HCT116 (cell line): Measurements from ENCODE around the gene ABCG5. TPM values are rescaled to one million over a fixed set of nuclear protein-coding genes. Genes with fewer than 3 reads are reported as not detected.
A peak's percentile ranks its signal among the peaks of the same experiment; 100 is the strongest.

Experiments used
- ATAC-seq: fragments of 200-7000 bp; cut with Tn5 transposase; 2 replicates; pipeline ENCODE4 v1.9.1; 2020; ENCODE audit warnings: mild to moderate bottlenecking, moderate library complexity
- BruUV-seq: library from RNA; stranded (reverse); fragments of 400-500 nt; replicated peaks from 2 replicates; lab custom pipeline; 2021; lab: Mats Ljungman, UMichigan
- CTCF ChIA-PET: fragments of 300-600 bp; sonication (Branson Sonifier 250); formaldehyde crosslinking; loops from one replicate; lab custom pipeline; 2021; ENCODE audit warnings: antibody characterized with exemption; lab: Charles Lee
- POLR2A ChIA-PET: fragments of 300-600, 350-600 bp; sonication (Branson Sonifier 250); formaldehyde crosslinking; loops from one replicate; lab custom pipeline; 2021; ENCODE audit warnings: antibody characterized with exemption; lab: Charles Lee
- RAD21 ChIA-PET, 2 experiments: fragments of 300-600 bp; sonication (Branson Sonifier 250); formaldehyde crosslinking; loops; one replicate each; lab custom pipeline; 2023; ENCODE audit warnings: low total read pairs in 2 of 2; ENCODE audit not compliant: uncharacterized antibody in 2 of 2, unreplicated experiment in 2 of 2, low non-redundant PET in 1 of 2; lab: Charles Lee
- DNase-seq: peaks from one replicate; pipeline ENCODE4 v3.0.0-alpha.2; 2010; ENCODE audit warnings: low read depth, low spot score
- H2AFZ ChIP-seq: fragments of 200-600 bp; shearing (Covaris generic), sonication (generic); 2 replicates; pipeline ENCODE4 v1.6.1; 2017; ENCODE audit warnings: low read depth, mixed run types, mixed read lengths, antibody characterized with exemption, low read length; ENCODE audit not compliant: poor library complexity, severe bottlenecking
- H3K27ac ChIP-seq: 2 replicates; pipeline ENCODE4 v1.5.1; 2012; ENCODE audit warnings: low read depth, low read length
- H3K27me3 ChIP-seq: fragments of 200-600 bp; sonication (generic); 2 replicates; pipeline ENCODE4 v1.6.1; 2016; ENCODE audit warnings: mixed run types, low read length, mixed read lengths; ENCODE audit not compliant: insufficient read depth
- H3K36me3 ChIP-seq, 2 experiments: fragments of 200-500 bp in 1 of 2; fragments of 200-600 bp in 1 of 2; sonication (Bioruptor generic) in 1 of 2; sonication (generic) in 1 of 2; 2 replicates each; pipeline versions ENCODE4 v1.5.1 to v1.6.1; 2014 to 2016; ENCODE audit warnings: low read length in 2 of 2, inconsistent platforms in 1 of 2, mixed read lengths in 1 of 2, mixed run types in 1 of 2; ENCODE audit not compliant: insufficient read depth in 2 of 2, control insufficient read depth in 1 of 2
- H3K4me1 ChIP-seq, 2 experiments: fragments of 200-600 bp in 1 of 2; sonication (generic) in 1 of 2; 2 replicates each; pipeline versions ENCODE4 v1.5.1 to v1.6.1; 2012 to 2017; ENCODE audit warnings: low read length in 2 of 2, inconsistent platforms in 1 of 2, mild to moderate bottlenecking in 1 of 2, mixed read lengths in 1 of 2, mixed run types in 1 of 2, moderate library complexity in 1 of 2; ENCODE audit not compliant: insufficient read depth in 2 of 2, control insufficient read depth in 1 of 2
- H3K4me2 ChIP-seq: fragments of 200-600 bp; sonication (generic); 2 replicates; pipeline ENCODE4 v1.6.1; 2017; ENCODE audit warnings: mixed run types, low read length, mixed read lengths
- H3K4me3 ChIP-seq, 2 experiments: fragments of 200-600 bp in 1 of 2; sonication (generic) in 1 of 2; replicated peaks in 1 of 2; 2 replicates each; pipeline ENCODE4 v1.5.1; 2011 to 2016; ENCODE audit warnings: low read length in 2 of 2, control low read depth in 1 of 2, low read depth in 1 of 2, mild to moderate bottlenecking in 1 of 2, mixed read lengths in 1 of 2, mixed run types in 1 of 2
- H3K79me2 ChIP-seq: fragments of 200-600 bp; sonication (generic); 2 replicates; pipeline ENCODE4 v1.6.1; 2017; ENCODE audit warnings: mild to moderate bottlenecking, mixed run types, low read length, moderate library complexity, mixed read lengths; ENCODE audit not compliant: insufficient read depth
- H3K9ac ChIP-seq: fragments of 200-600 bp; sonication (generic); 2 replicates; pipeline ENCODE4 v1.6.1; 2016; ENCODE audit warnings: low read length, mixed read lengths
- H3K9me2 ChIP-seq: fragments of 200-600 bp; sonication (generic), shearing (Covaris generic); 2 replicates; pipeline ENCODE4 v1.6.1; 2017; ENCODE audit warnings: mixed run types, mild to moderate bottlenecking, moderate library complexity; ENCODE audit not compliant: insufficient read depth
- H3K9me3 ChIP-seq, 2 experiments: fragments of 200-500 bp in 1 of 2; fragments of 200-600 bp in 1 of 2; sonication (Bioruptor generic) in 1 of 2; sonication (generic) in 1 of 2; 2 replicates each; pipeline ENCODE4 v1.6.1; 2014 to 2017; ENCODE audit warnings: low read length in 2 of 2, mixed read lengths in 2 of 2, inconsistent platforms in 1 of 2, low read depth in 1 of 2, mild to moderate bottlenecking in 1 of 2, mixed run types in 1 of 2, moderate library complexity in 1 of 2; ENCODE audit not compliant: control insufficient read depth in 1 of 2, insufficient read depth in 1 of 2
- H4K20me1 ChIP-seq: fragments of 200-600 bp; sonication (generic), shearing (Covaris generic); 2 replicates; pipeline ENCODE4 v1.6.1; 2017; ENCODE audit warnings: mixed run types, mild to moderate bottlenecking, moderate library complexity; ENCODE audit not compliant: insufficient read depth
- CBX3 ChIP-seq: IDR thresholded peaks from 2 replicates; pipeline ENCODE4 v1.6.1; 2012; ENCODE audit warnings: low read depth
- EGR1 ChIP-seq: IDR thresholded peaks from 2 replicates; pipeline ENCODE4 v1.6.1; 2012; ENCODE audit warnings: low read depth
- ELF1 ChIP-seq: IDR thresholded peaks from 2 replicates; pipeline ENCODE4 v1.6.1; 2012; ENCODE audit warnings: low read depth, borderline replicate concordance
- EZH2 ChIP-seq: fragments of 200-600 bp; sonication (generic); IDR thresholded peaks from 2 replicates; pipeline ENCODE4 v1.6.1; 2017; ENCODE audit warnings: antibody characterized with exemption, mixed run types
- EZH2phosphoT487 ChIP-seq: fragments of 200-600 bp; IDR thresholded peaks from 2 replicates; pipeline ENCODE4 v1.6.1; 2018; ENCODE audit warnings: antibody characterized with exemption, borderline replicate concordance
- JUND ChIP-seq: IDR thresholded peaks from 2 replicates; pipeline ENCODE4 v1.6.1; 2012
- RAD21 ChIP-seq: IDR thresholded peaks from 2 replicates; pipeline ENCODE4 v1.6.1; 2012; ENCODE audit warnings: low read depth, mild to moderate bottlenecking
- YY1 ChIP-seq: IDR thresholded peaks from 2 replicates; pipeline ENCODE4 v1.6.1; 2011; ENCODE audit warnings: low read length, low read depth, moderate library complexity, mild to moderate bottlenecking; ENCODE audit not compliant: insufficient replicate concordance; ENCODE audit errors: extremely low read depth
- ZFX ChIP-seq: fragments of 450-650 bp; IDR thresholded peaks from 2 replicates; pipeline ENCODE4 v1.6.1; 2017
- ZNF274 ChIP-seq: fragments of 200-500 bp; sonication (Bioruptor generic); IDR thresholded peaks from 2 replicates; pipeline ENCODE4 v1.6.1; 2014; ENCODE audit warnings: mild to moderate bottlenecking, low read depth, low read length, inconsistent platforms
- intact Hi-C: fragments of 100-400 bp; cut with micrococcal nuclease; formaldehyde crosslinking; loops from 2 replicates; pipeline ENCODE4 v1.10.0; 2022
- total RNA-seq: library from RNA; stranded (reverse); gene quantifications from one replicate; pipeline ENCODE4 v1.2.1, GENCODE V29; 2021; ENCODE audit not compliant: unreplicated experiment
- TF ChIP-seq, protein P1 (sequence below): IDR thresholded peaks from 2 replicates; pipeline ENCODE4 v1.6.1; 2012; ENCODE audit warnings: low read depth
- TF ChIP-seq, protein P2 (sequence below): IDR thresholded peaks from 2 replicates; pipeline ENCODE4 v1.6.1; 2011; ENCODE audit warnings: mild to moderate bottlenecking, low read length, moderate library complexity; ENCODE audit not compliant: insufficient replicate concordance; ENCODE audit errors: extremely low read depth
- TF ChIP-seq, protein P3 (sequence below): IDR thresholded peaks from 2 replicates; pipeline ENCODE4 v1.6.1; 2012
- TF ChIP-seq, protein P4 (sequence below), 3 experiments: fragments of 200-600 bp in 1 of 3; sonication (generic) in 1 of 3; IDR thresholded peaks in 2 of 3; conservative IDR thresholded peaks in 1 of 3; 2 replicates each; pipeline ENCODE4 v1.5.1; 2012 to 2017; ENCODE audit warnings: low read depth in 2 of 3, low read length in 2 of 3, antibody characterized with exemption in 1 of 3, borderline replicate concordance in 1 of 3, control low read depth in 1 of 3, mild to moderate bottlenecking in 1 of 3, mixed read lengths in 1 of 3, mixed run types in 1 of 3, moderate library complexity in 1 of 3; ENCODE audit not compliant: insufficient read depth in 1 of 3
- TF ChIP-seq, protein P5 (sequence below): IDR thresholded peaks from 2 replicates; pipeline ENCODE4 v1.6.1; 2012

Gene ABCG5
- total RNA-seq, 1 experiment from 2014 or later, result not detected

DNA sequence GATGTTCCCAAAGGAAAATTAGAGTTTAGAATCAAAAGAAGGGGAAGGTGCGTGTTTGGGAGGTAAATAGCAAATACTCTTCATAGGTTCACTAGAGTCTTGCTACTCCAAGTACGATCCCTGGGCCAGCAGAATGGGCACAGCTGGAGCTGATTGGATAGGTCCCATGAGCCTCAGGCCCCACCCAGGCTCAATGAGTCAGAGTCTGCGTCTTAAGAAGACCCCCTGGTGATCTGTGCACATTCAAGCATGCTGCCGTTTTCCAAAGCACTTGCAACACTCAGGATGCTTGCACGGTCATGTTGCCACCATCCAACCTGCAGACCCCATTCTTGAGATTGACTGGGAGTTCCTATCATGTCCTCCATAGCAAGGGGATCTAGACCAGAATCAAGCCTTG lies 40.6 kb upstream of the ABCG5 start (continued):
- TF ChIP-seq, protein P1, sequence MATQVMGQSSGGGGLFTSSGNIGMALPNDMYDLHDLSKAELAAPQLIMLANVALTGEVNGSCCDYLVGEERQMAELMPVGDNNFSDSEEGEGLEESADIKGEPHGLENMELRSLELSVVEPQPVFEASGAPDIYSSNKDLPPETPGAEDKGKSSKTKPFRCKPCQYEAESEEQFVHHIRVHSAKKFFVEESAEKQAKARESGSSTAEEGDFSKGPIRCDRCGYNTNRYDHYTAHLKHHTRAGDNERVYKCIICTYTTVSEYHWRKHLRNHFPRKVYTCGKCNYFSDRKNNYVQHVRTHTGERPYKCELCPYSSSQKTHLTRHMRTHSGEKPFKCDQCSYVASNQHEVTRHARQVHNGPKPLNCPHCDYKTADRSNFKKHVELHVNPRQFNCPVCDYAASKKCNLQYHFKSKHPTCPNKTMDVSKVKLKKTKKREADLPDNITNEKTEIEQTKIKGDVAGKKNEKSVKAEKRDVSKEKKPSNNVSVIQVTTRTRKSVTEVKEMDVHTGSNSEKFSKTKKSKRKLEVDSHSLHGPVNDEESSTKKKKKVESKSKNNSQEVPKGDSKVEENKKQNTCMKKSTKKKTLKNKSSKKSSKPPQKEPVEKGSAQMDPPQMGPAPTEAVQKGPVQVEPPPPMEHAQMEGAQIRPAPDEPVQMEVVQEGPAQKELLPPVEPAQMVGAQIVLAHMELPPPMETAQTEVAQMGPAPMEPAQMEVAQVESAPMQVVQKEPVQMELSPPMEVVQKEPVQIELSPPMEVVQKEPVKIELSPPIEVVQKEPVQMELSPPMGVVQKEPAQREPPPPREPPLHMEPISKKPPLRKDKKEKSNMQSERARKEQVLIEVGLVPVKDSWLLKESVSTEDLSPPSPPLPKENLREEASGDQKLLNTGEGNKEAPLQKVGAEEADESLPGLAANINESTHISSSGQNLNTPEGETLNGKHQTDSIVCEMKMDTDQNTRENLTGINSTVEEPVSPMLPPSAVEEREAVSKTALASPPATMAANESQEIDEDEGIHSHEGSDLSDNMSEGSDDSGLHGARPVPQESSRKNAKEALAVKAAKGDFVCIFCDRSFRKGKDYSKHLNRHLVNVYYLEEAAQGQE, result no peak
- TF ChIP-seq ZFX (no peak), EGR1 (no peak), YY1 (no peak)
- TF ChIP-seq, protein P2, sequence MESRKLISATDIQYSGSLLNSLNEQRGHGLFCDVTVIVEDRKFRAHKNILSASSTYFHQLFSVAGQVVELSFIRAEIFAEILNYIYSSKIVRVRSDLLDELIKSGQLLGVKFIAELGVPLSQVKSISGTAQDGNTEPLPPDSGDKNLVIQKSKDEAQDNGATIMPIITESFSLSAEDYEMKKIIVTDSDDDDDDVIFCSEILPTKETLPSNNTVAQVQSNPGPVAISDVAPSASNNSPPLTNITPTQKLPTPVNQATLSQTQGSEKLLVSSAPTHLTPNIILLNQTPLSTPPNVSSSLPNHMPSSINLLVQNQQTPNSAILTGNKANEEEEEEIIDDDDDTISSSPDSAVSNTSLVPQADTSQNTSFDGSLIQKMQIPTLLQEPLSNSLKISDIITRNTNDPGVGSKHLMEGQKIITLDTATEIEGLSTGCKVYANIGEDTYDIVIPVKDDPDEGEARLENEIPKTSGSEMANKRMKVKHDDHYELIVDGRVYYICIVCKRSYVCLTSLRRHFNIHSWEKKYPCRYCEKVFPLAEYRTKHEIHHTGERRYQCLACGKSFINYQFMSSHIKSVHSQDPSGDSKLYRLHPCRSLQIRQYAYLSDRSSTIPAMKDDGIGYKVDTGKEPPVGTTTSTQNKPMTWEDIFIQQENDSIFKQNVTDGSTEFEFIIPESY, result no peak
- TF ChIP-seq, all 23 proteins: peak for 0

DNA sequence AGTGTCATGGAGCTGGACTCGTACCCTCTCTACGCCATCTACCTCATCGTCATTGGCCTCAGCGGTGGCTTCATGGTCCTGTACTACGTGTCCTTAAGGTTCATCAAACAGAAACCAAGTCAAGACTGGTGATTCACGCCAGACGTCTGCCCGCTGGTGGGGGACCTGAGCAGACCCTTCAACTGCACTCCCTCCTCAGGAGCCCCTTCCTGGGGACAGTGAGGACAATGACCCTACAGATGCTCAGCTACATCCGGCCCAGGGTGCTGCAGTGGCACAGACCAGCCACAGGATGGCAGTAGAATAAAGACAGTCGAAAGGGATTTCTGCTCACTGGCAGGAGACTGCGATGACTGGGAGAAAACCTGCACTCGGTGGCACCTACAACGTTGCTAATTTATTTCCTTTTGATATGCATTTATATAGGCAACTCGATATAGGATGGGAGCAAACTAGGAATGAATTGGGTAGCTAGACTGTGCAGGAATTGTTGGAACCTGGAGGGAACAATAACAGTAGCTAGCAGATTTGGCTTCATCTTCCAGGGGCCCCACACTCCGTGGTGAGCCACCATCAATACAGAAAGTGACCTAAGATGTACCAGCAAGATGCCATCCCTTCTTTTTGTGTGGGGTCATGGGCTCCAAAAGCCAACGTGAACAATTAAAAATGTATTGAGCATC lies 39.3 kb upstream of the ABCG5 start:
- no peak overlapping the region for H3K4me3 ChIP-seq
- CTCF ChIA-PET, result interaction anchor here (0.6 to 1.3 kb wide), 9 partner anchors 9 to 1081 kb away, joined by 3 to 7 read pairs (median 3); no protein-coding TSS in a partner anchor
- H3K9me3 ChIP-seq, result no peaks in the 10 kb centered on the region
- DNase-seq, result peak; percentile 23
- 0 out of 2 replicates have a peak, but pooled peaks cover 4% of the 10 kb centered on the region for H3K27me3 ChIP-seq
- H3K4me2 ChIP-seq, result no peak overlapping the region
- H2AFZ ChIP-seq, result no peak overlapping the region
- POLR2A ChIA-PET, result no interaction called here
- H3K79me2 ChIP-seq, result no peaks in the 10 kb centered on the region
- H3K4me1 ChIP-seq, result 0 out of 4 replicates have a peak, but pooled peaks cover 0 to 6% of the 10 kb centered on the region in 2 experiments
- no peak overlapping the region for H3K9ac ChIP-seq
- H4K20me1 ChIP-seq, result no peaks in the 10 kb centered on the region
- intact Hi-C loops, result loop anchor here (5.0 to 10.0 kb wide), 5 partner anchors 263 to 1617 kb away; no protein-coding TSS in a partner anchor
- H3K27ac ChIP-seq, result no peak overlapping the region
- no peaks in the 10 kb centered on the region for H3K36me3 ChIP-seq
- H3K9me2 ChIP-seq, result no peaks in the 10 kb centered on the region
- peak; percentile 85 for ATAC-seq
- RAD21 ChIA-PET, result interaction anchor here in 1 of 2 experiments (0.5 to 0.6 kb wide), 2 partner anchors 682 to 1103 kb away, joined by 3 read pairs; no protein-coding TSS in a partner anchor
- no TSS peak for BruUV-seq
- TF ChIP-seq CBX3 (peak; percentile 60; the same call in 1 of the 2 replicates), YY1 (no peak), EZH2phosphoT487 (no peak), ELF1 (no peak), ZFX (no peak), RAD21 (peak; percentile 93), EZH2 (no peak), ZNF274 (no peak), JUND (no peak)
- TF ChIP-seq, protein P3, sequence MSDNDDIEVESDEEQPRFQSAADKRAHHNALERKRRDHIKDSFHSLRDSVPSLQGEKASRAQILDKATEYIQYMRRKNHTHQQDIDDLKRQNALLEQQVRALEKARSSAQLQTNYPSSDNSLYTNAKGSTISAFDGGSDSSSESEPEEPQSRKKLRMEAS, result no peak
- TF ChIP-seq, protein P4, sequence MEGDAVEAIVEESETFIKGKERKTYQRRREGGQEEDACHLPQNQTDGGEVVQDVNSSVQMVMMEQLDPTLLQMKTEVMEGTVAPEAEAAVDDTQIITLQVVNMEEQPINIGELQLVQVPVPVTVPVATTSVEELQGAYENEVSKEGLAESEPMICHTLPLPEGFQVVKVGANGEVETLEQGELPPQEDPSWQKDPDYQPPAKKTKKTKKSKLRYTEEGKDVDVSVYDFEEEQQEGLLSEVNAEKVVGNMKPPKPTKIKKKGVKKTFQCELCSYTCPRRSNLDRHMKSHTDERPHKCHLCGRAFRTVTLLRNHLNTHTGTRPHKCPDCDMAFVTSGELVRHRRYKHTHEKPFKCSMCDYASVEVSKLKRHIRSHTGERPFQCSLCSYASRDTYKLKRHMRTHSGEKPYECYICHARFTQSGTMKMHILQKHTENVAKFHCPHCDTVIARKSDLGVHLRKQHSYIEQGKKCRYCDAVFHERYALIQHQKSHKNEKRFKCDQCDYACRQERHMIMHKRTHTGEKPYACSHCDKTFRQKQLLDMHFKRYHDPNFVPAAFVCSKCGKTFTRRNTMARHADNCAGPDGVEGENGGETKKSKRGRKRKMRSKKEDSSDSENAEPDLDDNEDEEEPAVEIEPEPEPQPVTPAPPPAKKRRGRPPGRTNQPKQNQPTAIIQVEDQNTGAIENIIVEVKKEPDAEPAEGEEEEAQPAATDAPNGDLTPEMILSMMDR (IDR thresholded peaks at IDR 0.05 in 2 of 3, conservative IDR thresholded peaks at IDR 0.05 in 1 of 3; ENCODE audit: borderline replicate concordance in 1 of 3, insufficient read depth in 1 of 3, low read depth in 2 of 3, low read length in 2 of 3), result peak; percentile 68 to 98 (median 97)
- TF ChIP-seq, protein P5, sequence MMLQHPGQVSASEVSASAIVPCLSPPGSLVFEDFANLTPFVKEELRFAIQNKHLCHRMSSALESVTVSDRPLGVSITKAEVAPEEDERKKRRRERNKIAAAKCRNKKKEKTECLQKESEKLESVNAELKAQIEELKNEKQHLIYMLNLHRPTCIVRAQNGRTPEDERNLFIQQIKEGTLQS, result no peak
